ENCODE results near the gene TEX11. TPM values are rescaled to one million over a fixed set of nuclear protein-coding genes. Genes with fewer than 3 reads are reported as not detected.
"Not testable (repeated sequence)": the region's sequence is repeated elsewhere in the genome, so short reads cannot be mapped to it uniquely, and the experiment has no call there.

Gene TEX11
- polyA plus RNA-seq, 1 donor, result 0.09 TPM

GRCh38 chrX:70553516-70553915 is 355.0 kb downstream of the TEX11 start:
- Histone ChIP-seq H3K27ac (ENCODE audit: low read length) (no peak overlapping the region), H3K27me3 (ENCODE audit: control insufficient read depth, insufficient read depth, low read length) (no peaks in the 10 kb centered on the region), H3K9me3 (ENCODE audit: control insufficient read depth, low read depth, low read length) (no peaks in the 10 kb centered on the region), H3K36me3 (ENCODE audit: control insufficient read depth, insufficient read depth, low read length) (no peaks in the 10 kb centered on the region), H3K4me3 (ENCODE audit: low read length) (no peak overlapping the region), H3K4me1 (ENCODE audit: control insufficient read depth, insufficient read depth, low read length) (peaks cover 3% of the 10 kb centered on the region)
- WGBS (ENCODE audit: insufficient coverage, low lambda C conversion rate), result no CpG with 5 or more reads among the region's 1 CpG
- DNase-seq, result peak in 1 of 2 donors; percentile 19

- H3K9me3 ChIP-seq (ENCODE audit: control insufficient read depth, low read depth, low read length), result no peaks in the 10 kb centered on the region
- no peaks in the 10 kb centered on the region for H3K36me3 ChIP-seq (ENCODE audit: control insufficient read depth, insufficient read depth, low read length)
- H3K4me3 ChIP-seq (ENCODE audit: low read length), result no peak overlapping the region
- H3K27ac ChIP-seq (ENCODE audit: low read length), result no peak overlapping the region
- DNase-seq, result no peak
- H3K27me3 ChIP-seq (ENCODE audit: control insufficient read depth, insufficient read depth, low read length), result no peaks in the 10 kb centered on the region
- H3K4me1 ChIP-seq (ENCODE audit: control insufficient read depth, insufficient read depth, low read length), result peaks cover 3% of the 10 kb centered on the region
- WGBS (ENCODE audit: insufficient coverage, low lambda C conversion rate), result 20% methylated on average over 1 of the region's 7 CpGs
These were observed 356.3 kb downstream of the TEX11 start for GRCh38 chrX:70552130-70552704.

- Histone ChIP-seq H3K4me3 (ENCODE audit: low read length) (no peak overlapping the region), H3K9me3 (ENCODE audit: control insufficient read depth, low read depth, low read length) (no peaks in the 10 kb centered on the region), H3K27ac (ENCODE audit: low read length) (no peak overlapping the region), H3K36me3 (ENCODE audit: control insufficient read depth, insufficient read depth, low read length) (no peaks in the 10 kb centered on the region), H3K27me3 (ENCODE audit: control insufficient read depth, insufficient read depth, low read length) (no peaks in the 10 kb centered on the region), H3K4me1 (ENCODE audit: control insufficient read depth, insufficient read depth, low read length) (peaks cover 3% of the 10 kb centered on the region)
- no peak for DNase-seq
- no CpG with 5 or more reads among the region's 3 CpGs for WGBS (ENCODE audit: insufficient coverage, low lambda C conversion rate)
These were observed 359.1 kb downstream of the TEX11 start for GRCh38 chrX:70549429-70549828.

- Histone ChIP-seq H3K27ac (ENCODE audit: low read length) (no peak overlapping the region), H3K36me3 (ENCODE audit: control insufficient read depth, insufficient read depth, low read length) (no peaks in the 10 kb centered on the region), H3K4me1 (ENCODE audit: control insufficient read depth, insufficient read depth, low read length) (no peaks in the 10 kb centered on the region), H3K27me3 (ENCODE audit: control insufficient read depth, insufficient read depth, low read length) (no peaks in the 10 kb centered on the region), H3K9me3 (ENCODE audit: control insufficient read depth, low read depth, low read length) (no peaks in the 10 kb centered on the region), H3K4me3 (ENCODE audit: low read length) (no peak overlapping the region)
- DNase-seq, result no peak
- whole genome bisulfite sequencing (ENCODE audit: insufficient coverage, low lambda C conversion rate), result no CpG with 5 or more reads among the region's 1 CpG
These were observed 373.3 kb downstream of the TEX11 start for GRCh38 chrX:70535198-70535597.

- no peak for DNase-seq
- 60% methylated on average over 1 of the region's 3 CpGs for WGBS (ENCODE audit: insufficient coverage, low lambda C conversion rate)
- Histone ChIP-seq H3K4me3 (ENCODE audit: low read length) (no peak overlapping the region), H3K27ac (ENCODE audit: low read length) (no peak overlapping the region), H3K9me3 (ENCODE audit: control insufficient read depth, low read depth, low read length) (no peaks in the 10 kb centered on the region), H3K36me3 (ENCODE audit: control insufficient read depth, insufficient read depth, low read length) (no peaks in the 10 kb centered on the region), H3K4me1 (ENCODE audit: control insufficient read depth, insufficient read depth, low read length) (no peaks in the 10 kb centered on the region), H3K27me3 (ENCODE audit: control insufficient read depth, insufficient read depth, low read length) (no peaks in the 10 kb centered on the region)
These were observed 380.7 kb downstream of the TEX11 start for GRCh38 chrX:70527610-70528345.

GRCh38 chrX:70527053-70527452 is 381.5 kb downstream of the TEX11 start:
- DNase-seq, result no peak
- Histone ChIP-seq H3K4me3 (ENCODE audit: low read length) (no peak overlapping the region), H3K27ac (ENCODE audit: low read length) (no peak overlapping the region), H3K36me3 (ENCODE audit: control insufficient read depth, insufficient read depth, low read length) (no peaks in the 10 kb centered on the region), H3K27me3 (ENCODE audit: control insufficient read depth, insufficient read depth, low read length) (no peaks in the 10 kb centered on the region), H3K9me3 (ENCODE audit: control insufficient read depth, low read depth, low read length) (no peaks in the 10 kb centered on the region), H3K4me1 (ENCODE audit: control insufficient read depth, insufficient read depth, low read length) (no peaks in the 10 kb centered on the region)

- no peaks in the 10 kb centered on the region for H3K27me3 ChIP-seq (ENCODE audit: control insufficient read depth, insufficient read depth, low read length)
- H3K9me3 ChIP-seq (ENCODE audit: control insufficient read depth, low read depth, low read length), result no peaks in the 10 kb centered on the region
- DNase-seq, result peak in 1 of 2 donors; percentile 38
- no CpG with 5 or more reads among the region's 8 CpGs for WGBS (ENCODE audit: insufficient coverage, low lambda C conversion rate)
- no peak overlapping the region for H3K4me3 ChIP-seq (ENCODE audit: low read length)
- no peaks in the 10 kb centered on the region for H3K4me1 ChIP-seq (ENCODE audit: control insufficient read depth, insufficient read depth, low read length)
- H3K36me3 ChIP-seq (ENCODE audit: control insufficient read depth, insufficient read depth, low read length), result no peaks in the 10 kb centered on the region
- H3K27ac ChIP-seq (ENCODE audit: low read length), result no peak overlapping the region
These were observed 382.8 kb downstream of the TEX11 start for GRCh38 chrX:70525733-70526132.

GRCh38 chrX:70515692-70516091 is 392.8 kb downstream of the TEX11 start:
- H3K27ac ChIP-seq (ENCODE audit: low read length); H3K4me3 ChIP-seq (ENCODE audit: low read length); H3K9me3 ChIP-seq (ENCODE audit: control insufficient read depth, low read depth, low read length); H3K4me1 ChIP-seq (ENCODE audit: control insufficient read depth, insufficient read depth, low read length); DNase-seq; H3K36me3 ChIP-seq (ENCODE audit: control insufficient read depth, insufficient read depth, low read length); H3K27me3 ChIP-seq (ENCODE audit: control insufficient read depth, insufficient read depth, low read length): not testable (repeated sequence)
- no CpG with 5 or more reads among the region's 1 CpG for WGBS (ENCODE audit: insufficient coverage, low lambda C conversion rate)

- not testable (repeated sequence) for H3K27me3 ChIP-seq (ENCODE audit: control insufficient read depth, insufficient read depth, low read length); H3K4me3 ChIP-seq (ENCODE audit: low read length); H3K9me3 ChIP-seq (ENCODE audit: control insufficient read depth, low read depth, low read length); H3K27ac ChIP-seq (ENCODE audit: low read length); H3K36me3 ChIP-seq (ENCODE audit: control insufficient read depth, insufficient read depth, low read length); DNase-seq; H3K4me1 ChIP-seq (ENCODE audit: control insufficient read depth, insufficient read depth, low read length)
- no CpG with 5 or more reads among the region's 4 CpGs for WGBS (ENCODE audit: insufficient coverage, low lambda C conversion rate)
These were observed 393.2 kb downstream of the TEX11 start for GRCh38 chrX:70515270-70515669.

- Histone ChIP-seq H3K4me3 (ENCODE audit: low read length) (no peak overlapping the region), H3K27me3 (ENCODE audit: control insufficient read depth, insufficient read depth, low read length) (no peaks in the 10 kb centered on the region), H3K4me1 (ENCODE audit: control insufficient read depth, insufficient read depth, low read length) (peaks cover 11% of the 10 kb centered on the region), H3K36me3 (ENCODE audit: control insufficient read depth, insufficient read depth, low read length) (peaks cover 2% of the 10 kb centered on the region), H3K27ac (ENCODE audit: low read length) (no peak overlapping the region), H3K9me3 (ENCODE audit: control insufficient read depth, low read depth, low read length) (no peaks in the 10 kb centered on the region)
- no CpG with 5 or more reads among the region's 4 CpGs for WGBS (ENCODE audit: insufficient coverage, low lambda C conversion rate)
- DNase-seq, result no peak
These were observed 399.4 kb downstream of the TEX11 start for GRCh38 chrX:70509078-70509477.

All from large intestine (tissue), 3 donors.